ENCODE measurements around the gene AUTS2. TPM values are rescaled to one million over a fixed set of nuclear protein-coding genes. Genes with fewer than 3 reads are reported as not detected.

Gene AUTS2
- total and polyA plus RNA-seq, 2 of the 8 experiments (the other 6 are each of a cell fraction or from before 2014, with no cell fraction given) = 25.9 to 101 TPM

DNA sequence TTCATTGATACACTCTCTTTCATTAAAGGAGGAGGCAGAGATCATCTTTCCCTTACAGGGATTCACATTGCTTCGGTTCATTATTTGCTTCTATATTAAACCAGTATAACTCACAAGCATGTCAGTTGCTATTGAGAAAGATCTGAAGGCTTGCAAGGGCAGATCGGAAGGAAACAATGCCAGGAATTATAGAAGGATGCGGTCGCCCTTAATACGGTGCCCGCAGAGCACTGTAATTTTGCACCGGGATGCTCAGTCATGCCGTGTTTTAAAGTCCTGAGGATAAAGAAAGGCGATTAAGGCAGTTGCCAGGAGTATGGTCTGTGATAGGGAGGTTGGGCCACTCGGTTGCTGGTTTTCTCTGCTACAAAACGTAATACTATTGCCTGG is 1183.6 kb downstream of the AUTS2 start:
- no peak overlapping the region for H2AFZ ChIP-seq (ENCODE audit: low read length)
- 0 out of 7 replicates have a peak overlapping the region, but pooled peaks of 1 of the 4 experiments have one; percentile 18 for H3K9ac ChIP-seq (replicated peaks in 1 of 4; ENCODE audit: extremely low read depth in 1 of 4, low read depth in 3 of 4, low read length in 3 of 4)
- no peak overlapping the region for H4K5ac ChIP-seq (ENCODE audit: insufficient read length, low read depth, low read length)
- ChIA-PET CTCF (ENCODE audit: partially characterized antibody) (interaction anchor here (1.2 to 2.4 kb wide), 3 partner anchors 8 to 64 kb away, joined by 5 to 7 read pairs (median 5); no protein-coding TSS in a partner anchor), POLR2A (ENCODE audit: partially characterized antibody) (interaction anchor here (0.7 to 2.3 kb wide), 4 partner anchors 9 to 88 kb away, joined by 3 to 6 read pairs (median 4); no protein-coding TSS in a partner anchor)
- no peak overlapping the region for H4K8ac ChIP-seq (ENCODE audit: extremely low read depth, insufficient read depth, low read length)
- no peak for DNase-seq (ENCODE audit: low read depth in 1 of 2, low spot score in 2 of 2)
- H3K36me3 ChIP-seq (ENCODE audit: control insufficient read depth in 2 of 4, insufficient read depth in 4 of 4, low read length in 3 of 4) = peaks cover 66 to 96% (median 81%) of the 10 kb centered on the region in 4 experiments
- no peak overlapping the region for H3K4ac ChIP-seq (replicated peaks; ENCODE audit: insufficient read length, low read depth, low read length)
- H3K4me2 ChIP-seq (ENCODE audit: insufficient read depth in 1 of 2, low read depth in 2 of 2, low read length in 2 of 2) = no peak overlapping the region
- TF ChIP-seq KDM5A (IDR thresholded peaks at IDR 0.05; ENCODE audit: low read length) (no peak), CHD1 (IDR thresholded peaks at IDR 0.05; ENCODE audit: low read depth, low read length) (no peak), TCF12 (IDR thresholded peaks at IDR 0.05; ENCODE audit: low read depth, low read length) (no peak), SIX5 (IDR thresholded peaks at IDR 0.05; ENCODE audit: low read depth, low read length) (no peak), HDAC6 (IDR thresholded peaks at IDR 0.05; ENCODE audit: low read depth, low read length) (no peak), BACH1 (IDR thresholded peaks at IDR 0.05; ENCODE audit: low read length) (no peak), CTBP2 (IDR thresholded peaks at IDR 0.05; ENCODE audit: borderline replicate concordance, insufficient read depth, insufficient read length, low read length) (no peak), RXRA (IDR thresholded peaks at IDR 0.05; ENCODE audit: insufficient read depth, low read depth, low read length) (no peak), NRF1 (IDR thresholded peaks at IDR 0.05; ENCODE audit: low read depth, low read length) (no peak), POLR2AphosphoS5 (IDR thresholded peaks at IDR 0.05; ENCODE audit: low read depth, low read length) (no peak), EGR1 (IDR thresholded peaks at IDR 0.05; ENCODE audit: borderline replicate concordance, low read depth, low read length) (no peak), RFX5 (IDR thresholded peaks at IDR 0.05; ENCODE audit: borderline replicate concordance, low read depth, low read length) (no peak), TEAD4 (IDR thresholded peaks at IDR 0.05; ENCODE audit: low read depth, low read length) (no peak)
- H2BK5ac ChIP-seq (ENCODE audit: low read depth, low read length) = no peak overlapping the region
- H3K79me1 ChIP-seq (ENCODE audit: low read depth, low read length) = peaks cover 2% of the 10 kb centered on the region; the same call in 1 of the 2 replicates
- no peak overlapping the region for H3K4me3 ChIP-seq (ENCODE audit: extremely low read depth in 1 of 4, insufficient read depth in 2 of 4, low read depth in 3 of 4, low read length in 4 of 4)
- no peak overlapping the region for H3K23ac ChIP-seq (ENCODE audit: insufficient read length)
- H3K23me2 ChIP-seq (ENCODE audit: low read depth, low read length) = no peaks in the 10 kb centered on the region
- H2BK12ac ChIP-seq (ENCODE audit: low read depth, low read length) = no peak overlapping the region
- H3K9me3 ChIP-seq (ENCODE audit: insufficient read depth in 2 of 2, low read depth in 1 of 2, low read length in 1 of 2) = no peaks in the 10 kb centered on the region
- no peaks in the 10 kb centered on the region for H3K27me3 ChIP-seq (replicated peaks in 1 of 4; ENCODE audit: control insufficient read depth in 3 of 4, extremely low read depth in 1 of 4, insufficient read depth in 3 of 4, low read length in 3 of 4)
- no peak overlapping the region for H2BK15ac ChIP-seq (ENCODE audit: low read length)
- peaks cover 1 to 8% of the 10 kb centered on the region in 2 experiments for H4K20me1 ChIP-seq (replicated peaks in 1 of 2; ENCODE audit: control insufficient read depth in 1 of 2, insufficient read depth in 2 of 2, low read length in 2 of 2)
- H2BK20ac ChIP-seq (ENCODE audit: low read length) = no peak overlapping the region
- H4K91ac ChIP-seq (replicated peaks; ENCODE audit: insufficient read length, low read length) = no peak overlapping the region
- H3K79me2 ChIP-seq (ENCODE audit: control insufficient read depth in 1 of 2, insufficient read depth in 2 of 2, low read length in 2 of 2) = peaks cover 0 to 5% of the 10 kb centered on the region in 2 experiments; a peak in 2 of 4 replicates
- H3K4me1 ChIP-seq (replicated peaks in 1 of 4; ENCODE audit: control insufficient read depth in 3 of 4, insufficient read depth in 4 of 4, low read length in 3 of 4) = no peaks in the 10 kb centered on the region
- no peak overlapping the region for H3K56ac ChIP-seq (replicated peaks; ENCODE audit: insufficient read length, low read depth, low read length)
- WGBS, 2 experiments (ENCODE audit: extremely low coverage in 1 of 2, insufficient coverage in 1 of 2, insufficient read length in 1 of 2, insufficient replicate concordance in 2 of 2, low coverage in 1 of 2, low lambda C conversion rate in 2 of 2, missing lambda C conversion rate in 1 of 2) = 90% methylated on average over 11 of the region's 11 CpGs; no CpG with 5 or more reads in 1 of the 2 experiments
- H3K14ac ChIP-seq (ENCODE audit: insufficient read length) = no peak overlapping the region
- FAIRE-seq = no peak
- no peak overlapping the region for H3K18ac ChIP-seq (ENCODE audit: extremely low read depth, low read length)
- no peak overlapping the region for H2AK5ac ChIP-seq (ENCODE audit: low read depth, low read length)
- H3K27ac ChIP-seq (ENCODE audit: low read depth, low read length) = no peak overlapping the region
- H2BK120ac ChIP-seq (replicated peaks; ENCODE audit: low read depth, low read length) = no peak overlapping the region
